Measurements from ENCODE around the gene KCNE3. TPM values are rescaled to one million over a fixed set of nuclear protein-coding genes. Genes with fewer than 3 reads are reported as not detected.
A peak's percentile ranks its signal among the peaks of the same experiment; 100 is the strongest.

KCNE3 gene
- total and polyA plus RNA-seq, 2 of the 4 experiments (the other 2 are of a cell fraction): 0.05 to 0.18 TPM

- TF ChIP-seq CTCF (conservative IDR thresholded peaks at IDR 0.05; ENCODE audit: low read depth, low read length) (0 out of 2 replicates have a peak, but pooled peaks have one; percentile 14), NFE2L2 (IDR thresholded peaks at IDR 0.05; ENCODE audit: low read depth, low read length) (no peak), CEBPB (IDR thresholded peaks at IDR 0.05; ENCODE audit: low read depth, low read length) (no peak), SMC3 (IDR thresholded peaks at IDR 0.05; ENCODE audit: low read depth, low read length) (0 out of 2 replicates have a peak, but pooled peaks have one; percentile 20), USF2 (IDR thresholded peaks at IDR 0.05; ENCODE audit: low read depth, low read length) (no peak)
- in situ Hi-C loops (cut with MboI; ENCODE audit: low sequenced_read_pairs) (no loop called here), intact Hi-C loops (cut with micrococcal nuclease) (no loop called here), dilution Hi-C loops (cut with HindIII; ENCODE audit: low sequenced_read_pairs, unreplicated experiment) (no loop called here)
- no peak overlapping the region for H2BK120ac ChIP-seq (ENCODE audit: low read depth, low read length)
- no peak overlapping the region for H3K4me3 ChIP-seq (ENCODE audit: insufficient read depth, low read depth, low read length)
- H3K27me3 ChIP-seq (ENCODE audit: control insufficient read depth, insufficient read depth, low read length): peaks cover 18% of the 10 kb centered on the region
- H2BK20ac ChIP-seq (ENCODE audit: low read depth, low read length): no peak overlapping the region
- WGBS, 2 experiments (ENCODE audit: extremely low coverage in 2 of 2, insufficient read length in 1 of 2): no CpG with 5 or more reads among the region's 1 CpG
- no peak overlapping the region for H3K27ac ChIP-seq (ENCODE audit: insufficient read depth, low read length)
- no peaks in the 10 kb centered on the region for H3K4me1 ChIP-seq (ENCODE audit: control insufficient read depth, insufficient read depth, low read length)
- ChIA-PET POLR2A (ENCODE audit: unreplicated experiment) (no interaction called here), CTCF (interaction anchor here (0.5 kb wide), 1 partner anchor 34 kb away, joined by 3 read pairs; no protein-coding TSS in a partner anchor)
- H4K5ac ChIP-seq (ENCODE audit: low read depth, low read length): no peak overlapping the region
- H4K8ac ChIP-seq (ENCODE audit: low read depth in 2 of 2, low read length in 2 of 2): no peak overlapping the region
- no peak overlapping the region for H3K4me2 ChIP-seq (ENCODE audit: low read depth, low read length)
- no peak overlapping the region for H3K9ac ChIP-seq (ENCODE audit: low read depth, low read length)
- no peak overlapping the region for H2AK5ac ChIP-seq (ENCODE audit: low read depth, low read length)
- H2AK9ac ChIP-seq (replicated peaks; ENCODE audit: low read depth, low read length, poor library complexity): no peak overlapping the region
- H2AFZ ChIP-seq (replicated peaks; ENCODE audit: low read length, poor library complexity): no peak overlapping the region
- no peak overlapping the region for H4K91ac ChIP-seq (ENCODE audit: insufficient read depth, low read depth, low read length)
- H3K4ac ChIP-seq (ENCODE audit: low read depth, low read length): no peak overlapping the region
- no peaks in the 10 kb centered on the region for H4K20me1 ChIP-seq (ENCODE audit: insufficient read depth, low read length)
- DNase-seq (no peak), ATAC-seq (ENCODE audit: low read depth) (no peak)
- BruUV-seq (replicated peaks): no TSS peak
- no peak overlapping the region for H2BK15ac ChIP-seq (ENCODE audit: low read depth, low read length)
- H3K56ac ChIP-seq (ENCODE audit: extremely low read depth, insufficient read depth, low read length): no peak overlapping the region
- no peak overlapping the region for H3K18ac ChIP-seq (ENCODE audit: low read depth, low read length)
- no peaks in the 10 kb centered on the region for H3K36me3 ChIP-seq (ENCODE audit: control insufficient read depth, insufficient read depth, low read length)
- no peaks in the 10 kb centered on the region for H3K9me3 ChIP-seq (ENCODE audit: control insufficient read depth, insufficient read depth, low read length)
- H3K23ac ChIP-seq (ENCODE audit: low read depth, low read length): no peak overlapping the region
- no peak overlapping the region for H3K14ac ChIP-seq (replicated peaks; ENCODE audit: low read depth, low read length)
- no peak overlapping the region for H2BK5ac ChIP-seq (ENCODE audit: low read depth, low read length, poor library complexity, severe bottlenecking)
- H3K9me1 ChIP-seq (ENCODE audit: insufficient read depth, low read length): 0 out of 2 replicates have a peak, but pooled peaks cover 4% of the 10 kb centered on the region
- H3K79me1 ChIP-seq (ENCODE audit: low read depth in 1 of 2, low read length in 2 of 2): no peaks in the 10 kb centered on the region
These were observed 20.5 kb upstream of the KCNE3 start for GRCh38 chr11:74487875-74488274.
